Stimulated activated naive CD8-positive, alpha-beta T cell treated with anti-CD3 and anti-CD28 coated beads, Interleukin-15, Interleukin-2, amounts not matched to agents 100 ng/mL and 50 ng/mL, for 24 hours (primary cell): ENCODE results near the gene IER5.

Experiments used
- H3K27ac Mint-ChIP-seq: one replicate; pipeline ENCODE4 v1.8.0; 2021; ENCODE audit warnings: mild to moderate bottlenecking, mixed read lengths
- H3K27me3 Mint-ChIP-seq: one replicate; pipeline ENCODE4 v1.8.0; 2021; ENCODE audit warnings: mixed read lengths
- H3K36me3 Mint-ChIP-seq: one replicate; pipeline ENCODE4 v1.8.0; 2021; ENCODE audit warnings: low read depth, mixed read lengths
- H3K4me1 Mint-ChIP-seq: one replicate; pipeline ENCODE4 v1.8.0; 2021; ENCODE audit warnings: low read depth, mixed read lengths
- H3K4me3 Mint-ChIP-seq: one replicate; pipeline ENCODE4 v1.8.0; 2021; ENCODE audit warnings: mild to moderate bottlenecking, mixed read lengths
- H3K9me3 Mint-ChIP-seq: one replicate; pipeline ENCODE4 v1.8.0; 2021; ENCODE audit warnings: mixed read lengths

Gene IER5

GRCh38 chr1:181100015-181100905, 11.8 kb downstream of the IER5 start:
- Mint-ChIP-seq H3K9me3 (no peaks in the 10 kb centered on the region), H3K4me1 (peaks cover 90% of the 10 kb centered on the region), H3K27me3 (no peaks in the 10 kb centered on the region), H3K36me3 (peaks cover 6% of the 10 kb centered on the region), H3K4me3 (peak overlapping the region; percentile 78), H3K27ac (peak overlapping the region; percentile 99)

DNA sequence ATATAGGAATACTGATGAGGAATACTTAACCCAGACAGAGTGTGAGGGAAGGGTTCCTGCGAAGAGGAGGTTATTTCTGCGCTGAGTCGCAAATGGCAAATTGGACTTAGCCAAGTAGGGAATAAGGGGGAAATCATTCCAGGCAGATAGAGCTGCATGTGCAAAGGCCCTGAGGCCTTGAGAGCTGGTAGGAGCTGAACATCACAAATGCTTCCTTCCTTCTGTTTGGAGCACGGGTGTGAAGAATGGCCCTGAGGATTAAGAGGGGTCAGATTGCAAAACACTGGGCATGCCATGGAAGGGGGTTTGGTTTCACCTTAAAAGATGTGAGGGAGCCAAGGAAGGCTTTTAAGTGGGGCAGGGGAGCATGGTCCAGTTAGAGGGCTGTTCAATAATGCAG, 12.4 kb downstream of the IER5 start:
- H3K36me3 Mint-ChIP-seq, result peaks cover 3% of the 10 kb centered on the region
- peaks cover 1% of the 10 kb centered on the region for H3K27me3 Mint-ChIP-seq
- H3K4me3 Mint-ChIP-seq, result peak overlapping the region; percentile 78
- H3K9me3 Mint-ChIP-seq, result no peaks in the 10 kb centered on the region
- H3K27ac Mint-ChIP-seq, result peak overlapping the region; percentile 99
- peaks cover 90% of the 10 kb centered on the region for H3K4me1 Mint-ChIP-seq

GRCh38 chr1:181101581-181102226, 13.2 kb downstream of the IER5 start:
- Mint-ChIP-seq H3K27ac (peak overlapping the region; percentile 99), H3K9me3 (no peaks in the 10 kb centered on the region), H3K36me3 (no peaks in the 10 kb centered on the region), H3K4me3 (peak overlapping the region; percentile 6), H3K27me3 (peaks cover 7% of the 10 kb centered on the region), H3K4me1 (peaks cover 91% of the 10 kb centered on the region)

DNA sequence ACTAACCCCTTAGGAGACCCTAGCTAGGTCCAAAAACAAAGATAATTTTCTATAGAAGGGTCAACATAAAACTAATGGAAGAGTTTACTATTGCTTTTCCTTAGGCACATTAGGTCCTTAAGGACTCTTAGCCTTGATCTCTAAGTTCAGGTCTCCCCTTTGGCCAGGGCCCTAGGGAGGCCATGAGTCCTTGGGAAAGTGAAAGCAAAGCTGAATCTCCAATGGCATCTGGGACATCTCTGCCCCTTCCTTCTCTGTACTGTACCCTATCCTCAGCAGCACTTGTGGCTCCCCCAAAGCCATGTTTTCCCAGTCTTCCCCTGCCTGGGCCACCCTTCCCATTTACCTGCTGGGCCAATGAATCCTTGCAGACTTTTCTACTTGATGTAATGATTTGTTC, 14.3 kb downstream of the IER5 start:
- H3K4me1 Mint-ChIP-seq, result peaks cover 85% of the 10 kb centered on the region
- no peaks in the 10 kb centered on the region for H3K9me3 Mint-ChIP-seq
- H3K4me3 Mint-ChIP-seq, result no peak overlapping the region
- H3K27ac Mint-ChIP-seq, result peak overlapping the region; percentile 38
- H3K27me3 Mint-ChIP-seq, result peaks cover 16% of the 10 kb centered on the region
- no peaks in the 10 kb centered on the region for H3K36me3 Mint-ChIP-seq

DNA sequence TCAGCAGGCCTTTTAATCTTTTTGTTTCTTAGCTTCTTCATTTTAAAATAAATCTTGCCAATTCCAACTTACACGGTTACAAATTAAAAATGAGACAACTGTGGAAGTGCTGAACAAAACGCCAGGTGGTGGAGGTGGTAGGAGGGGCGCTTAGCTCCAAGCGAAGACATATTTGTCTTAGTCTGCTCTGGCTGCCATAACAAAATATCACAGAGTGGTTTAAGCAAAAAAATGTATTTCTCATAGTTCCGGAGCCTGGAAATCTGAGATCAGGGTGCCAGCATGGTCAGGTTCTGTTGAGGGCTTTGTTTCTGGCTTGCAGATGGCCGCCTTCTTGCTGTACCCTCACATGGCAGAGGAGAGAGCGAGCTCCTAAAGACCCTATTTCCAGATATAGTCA, 14.9 kb downstream of the IER5 start:
- peaks cover 19% of the 10 kb centered on the region for H3K27me3 Mint-ChIP-seq
- no peak overlapping the region for H3K27ac Mint-ChIP-seq
- H3K9me3 Mint-ChIP-seq, result no peaks in the 10 kb centered on the region
- no peaks in the 10 kb centered on the region for H3K36me3 Mint-ChIP-seq
- no peak overlapping the region for H3K4me3 Mint-ChIP-seq
- H3K4me1 Mint-ChIP-seq, result peaks cover 80% of the 10 kb centered on the region

DNA sequence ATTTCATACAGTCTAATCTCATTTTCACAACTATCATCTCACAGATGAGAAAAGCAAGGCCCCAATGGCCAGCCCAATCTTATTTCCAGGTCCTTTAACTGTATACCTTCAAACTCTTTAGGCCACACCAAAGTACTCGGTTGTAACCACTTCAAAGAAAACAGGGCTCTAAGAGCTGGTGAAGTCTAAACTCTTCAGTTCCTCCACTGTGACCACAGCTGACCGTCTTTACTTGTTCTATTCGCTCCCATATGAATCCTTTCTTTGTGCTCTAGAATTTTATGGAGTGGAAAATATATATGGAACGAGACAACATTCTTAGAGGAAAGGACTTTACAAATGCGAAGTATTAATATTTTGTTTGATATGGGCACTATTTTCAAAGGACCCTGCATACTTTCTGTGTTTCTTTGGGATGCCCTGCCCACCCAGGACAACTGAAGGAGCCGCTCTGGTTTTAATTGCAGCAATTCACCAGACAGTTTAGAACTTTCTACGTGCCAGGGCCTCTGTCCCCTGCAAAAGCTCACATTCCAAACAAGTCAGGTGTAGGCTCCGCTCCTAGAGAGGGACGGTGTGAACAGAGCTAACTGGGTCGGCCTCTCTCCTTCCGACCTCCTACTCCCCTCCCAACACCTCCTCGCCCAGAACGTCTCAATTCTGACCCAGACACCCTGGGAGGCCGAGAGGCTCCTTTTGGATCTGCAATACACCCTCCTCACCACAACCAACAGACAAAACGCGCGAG, 15.7 kb downstream of the IER5 start:
- Mint-ChIP-seq H3K27me3 (peaks cover 23% of the 10 kb centered on the region), H3K27ac (peak overlapping the region; percentile 80), H3K36me3 (no peaks in the 10 kb centered on the region), H3K4me1 (peaks cover 77% of the 10 kb centered on the region), H3K9me3 (no peaks in the 10 kb centered on the region), H3K4me3 (peak overlapping the region; percentile 83)

GRCh38 chr1:181104790-181105133, 16.3 kb downstream of the IER5 start:
- H3K4me1 Mint-ChIP-seq, result peaks cover 72% of the 10 kb centered on the region
- H3K4me3 Mint-ChIP-seq, result peak overlapping the region; percentile 83
- peak overlapping the region; percentile 80 for H3K27ac Mint-ChIP-seq
- no peaks in the 10 kb centered on the region for H3K9me3 Mint-ChIP-seq
- peaks cover 23% of the 10 kb centered on the region for H3K27me3 Mint-ChIP-seq
- H3K36me3 Mint-ChIP-seq, result no peaks in the 10 kb centered on the region

DNA sequence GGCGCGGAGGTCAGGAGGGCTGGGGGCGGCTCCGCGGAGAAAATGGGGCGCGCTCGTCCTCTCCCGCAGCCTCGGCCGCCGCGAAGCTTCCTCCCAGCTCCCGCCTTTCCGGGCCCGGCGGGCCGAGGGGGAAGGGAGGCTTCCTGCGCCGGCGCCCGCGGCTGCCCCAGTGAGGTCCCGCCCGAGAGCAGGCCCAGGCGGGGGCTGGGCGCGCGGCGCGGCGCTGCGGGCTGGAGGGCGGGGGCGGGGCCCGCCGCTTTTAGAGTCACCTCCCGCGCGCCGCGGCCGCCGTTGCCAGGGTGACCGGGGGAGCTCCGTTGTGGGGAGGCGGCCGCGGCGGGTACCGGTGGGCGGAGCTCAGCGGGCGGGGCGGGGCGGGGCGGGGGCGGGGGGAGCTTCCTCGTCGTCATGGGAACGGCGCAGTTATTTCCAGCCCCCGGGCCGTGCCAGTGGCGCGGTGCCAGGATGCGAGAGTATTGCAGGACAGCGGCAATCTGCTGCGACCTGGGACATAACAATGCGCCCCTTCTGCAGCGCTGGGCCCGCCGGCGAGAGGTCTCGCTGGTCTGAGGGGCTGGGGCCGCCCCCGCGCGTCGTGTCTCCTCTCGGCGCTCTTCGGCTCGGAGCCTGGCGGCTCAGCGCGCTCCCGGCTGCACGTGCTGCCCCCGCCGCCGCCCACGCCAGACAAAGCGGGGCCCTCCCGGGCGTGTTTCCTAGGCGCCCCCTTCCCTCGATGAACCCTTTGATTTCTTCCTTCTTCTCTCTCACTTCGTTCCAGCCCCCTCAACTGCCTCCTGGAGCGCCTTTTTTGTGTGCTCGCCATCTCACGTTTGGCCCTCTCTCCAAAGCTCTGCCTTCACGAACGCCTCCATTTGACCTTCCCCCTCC, 16.9 kb downstream of the IER5 start:
- Mint-ChIP-seq H3K36me3 (no peaks in the 10 kb centered on the region), H3K27me3 (peaks cover 23% of the 10 kb centered on the region), H3K27ac (peak overlapping the region; percentile 80), H3K4me1 (peaks cover 65% of the 10 kb centered on the region), H3K9me3 (no peaks in the 10 kb centered on the region), H3K4me3 (peak overlapping the region; percentile 83)

DNA sequence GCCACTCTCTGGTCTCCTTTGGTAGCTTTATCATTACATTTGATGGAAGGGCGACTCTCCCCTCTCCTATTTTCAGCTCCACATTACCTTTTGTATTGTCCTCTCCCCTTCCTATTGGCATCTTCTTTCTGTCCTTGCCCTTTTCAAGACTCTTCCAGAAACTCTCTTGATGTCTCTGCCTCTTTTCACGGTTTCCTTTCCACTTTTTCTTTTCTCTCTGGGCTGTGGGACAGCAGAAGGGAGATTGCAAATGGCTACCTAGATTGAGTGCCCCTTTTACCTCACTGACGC, 17.5 kb downstream of the IER5 start:
- peak overlapping the region; percentile 80 for H3K27ac Mint-ChIP-seq
- H3K4me1 Mint-ChIP-seq, result peaks cover 59% of the 10 kb centered on the region
- H3K27me3 Mint-ChIP-seq, result peaks cover 27% of the 10 kb centered on the region
- H3K9me3 Mint-ChIP-seq, result no peaks in the 10 kb centered on the region
- H3K36me3 Mint-ChIP-seq, result no peaks in the 10 kb centered on the region
- peak overlapping the region; percentile 79 for H3K4me3 Mint-ChIP-seq

DNA sequence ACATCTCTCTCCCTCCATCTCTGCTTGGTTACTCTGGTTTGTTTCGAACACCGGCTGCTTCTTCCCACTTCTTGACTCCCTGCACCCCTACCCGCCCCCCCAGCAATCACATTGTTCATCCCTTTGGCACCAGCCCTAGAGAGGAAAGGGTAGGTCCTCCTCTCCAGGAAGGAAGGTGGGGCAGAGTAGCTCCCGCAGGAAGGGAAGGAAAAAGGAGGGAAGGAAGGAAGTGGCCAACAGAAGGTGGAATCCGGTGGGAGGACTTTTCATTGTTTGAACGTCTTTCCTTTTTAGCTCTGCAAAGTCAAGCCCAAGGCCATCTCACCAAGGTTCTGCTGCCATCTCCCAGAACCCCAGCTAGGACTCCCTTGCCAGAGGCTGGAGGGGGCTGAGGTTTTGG, 18.0 kb downstream of the IER5 start:
- no peaks in the 10 kb centered on the region for H3K36me3 Mint-ChIP-seq
- peak overlapping the region; percentile 79 for H3K4me3 Mint-ChIP-seq
- peaks cover 54% of the 10 kb centered on the region for H3K4me1 Mint-ChIP-seq
- H3K9me3 Mint-ChIP-seq, result no peaks in the 10 kb centered on the region
- H3K27ac Mint-ChIP-seq, result no peak overlapping the region
- H3K27me3 Mint-ChIP-seq, result peaks cover 28% of the 10 kb centered on the region

- Mint-ChIP-seq H3K9me3 (no peaks in the 10 kb centered on the region), H3K27me3 (peaks cover 28% of the 10 kb centered on the region), H3K4me1 (peaks cover 48% of the 10 kb centered on the region), H3K27ac (no peak overlapping the region), H3K4me3 (no peak overlapping the region), H3K36me3 (no peaks in the 10 kb centered on the region)
Observed at GRCh38 chr1:181107711-181108110, 19.2 kb downstream of the IER5 start.

DNA sequence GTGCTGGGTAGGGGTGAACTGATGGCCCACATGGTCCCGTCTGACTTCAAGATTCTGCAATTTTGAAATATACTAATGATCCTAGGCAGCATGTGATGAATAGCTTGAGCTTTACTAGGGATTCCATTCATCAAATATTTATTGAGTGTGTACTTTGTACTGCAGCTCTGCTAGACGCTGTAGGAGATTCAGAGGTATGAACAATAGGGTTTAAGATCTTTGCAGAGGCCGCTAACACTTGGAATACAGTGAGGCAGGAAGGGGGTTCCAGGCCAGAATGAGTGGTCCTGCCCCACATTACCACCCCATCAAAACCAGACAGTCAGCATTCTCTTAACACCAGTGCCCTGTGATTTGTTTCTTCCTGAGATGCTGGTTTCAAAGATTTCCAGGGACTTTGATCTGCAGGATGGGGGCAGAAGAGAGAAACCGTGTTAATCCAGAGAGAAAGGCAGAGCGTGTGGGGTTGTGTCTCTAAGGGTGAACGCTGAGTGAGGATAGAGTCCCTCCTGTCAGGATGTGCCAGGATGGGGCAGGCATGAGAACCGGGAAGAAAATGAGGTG, 19.9 kb downstream of the IER5 start:
- Mint-ChIP-seq H3K4me1 (peaks cover 43% of the 10 kb centered on the region), H3K27ac (peak overlapping the region; percentile 14), H3K36me3 (no peaks in the 10 kb centered on the region), H3K9me3 (no peaks in the 10 kb centered on the region), H3K27me3 (peaks cover 28% of the 10 kb centered on the region), H3K4me3 (no peak overlapping the region)

DNA sequence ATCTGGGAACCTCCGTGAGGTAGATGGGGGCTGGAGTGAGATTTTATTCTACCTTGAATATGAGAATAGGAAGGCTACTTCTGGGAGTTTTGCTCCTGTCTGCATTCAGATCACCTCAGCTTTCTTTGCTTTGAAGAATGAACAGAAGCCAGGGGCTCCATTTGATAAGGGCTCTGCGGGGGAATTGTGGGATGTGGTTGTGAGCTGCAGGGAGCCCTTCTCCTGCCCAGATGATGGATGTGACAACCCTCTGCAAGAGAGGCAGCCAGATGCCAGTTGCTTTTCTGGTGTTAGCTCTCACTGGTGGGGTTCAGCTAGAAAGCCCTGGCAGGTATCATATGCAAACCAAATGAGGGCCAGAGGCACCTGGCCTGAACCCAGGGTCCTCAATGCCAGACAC, 21.5 kb downstream of the IER5 start:
- no peaks in the 10 kb centered on the region for H3K9me3 Mint-ChIP-seq
- peaks cover 29% of the 10 kb centered on the region for H3K4me1 Mint-ChIP-seq
- H3K4me3 Mint-ChIP-seq, result no peak overlapping the region
- no peak overlapping the region for H3K27ac Mint-ChIP-seq
- H3K27me3 Mint-ChIP-seq, result peaks cover 28% of the 10 kb centered on the region
- H3K36me3 Mint-ChIP-seq, result no peaks in the 10 kb centered on the region

- H3K4me3 Mint-ChIP-seq, result no peak overlapping the region
- H3K27ac Mint-ChIP-seq, result no peak overlapping the region
- H3K9me3 Mint-ChIP-seq, result no peaks in the 10 kb centered on the region
- H3K4me1 Mint-ChIP-seq, result peaks cover 19% of the 10 kb centered on the region
- H3K27me3 Mint-ChIP-seq, result peaks cover 22% of the 10 kb centered on the region
- H3K36me3 Mint-ChIP-seq, result no peaks in the 10 kb centered on the region
Observed at GRCh38 chr1:181111559-181111958, 23.1 kb downstream of the IER5 start.
